GM12892 (cell line): ENCODE data around the gene PDHB.

Experiments used
- POLR2A ChIP-seq: IDR thresholded peaks from 2 replicates; pipeline ENCODE4 v1.6.1; 2011; ENCODE audit warnings: low read depth, low read length, control low read depth
- POLR2AphosphoS5 ChIP-seq: IDR thresholded peaks from 2 replicates; pipeline ENCODE4 v1.6.1; 2011; ENCODE audit warnings: low read depth, low read length, control low read depth
- TAF1 ChIP-seq: IDR thresholded peaks from 2 replicates; pipeline ENCODE4 v1.6.1; 2011; ENCODE audit warnings: low read depth, mild to moderate bottlenecking, control low read depth, low read length, borderline replicate concordance

GRCh38 chr3:58474967-58475578 lies 41.4 kb upstream of the PDHB start:
- TF ChIP-seq POLR2A = no peak
- TF ChIP-seq POLR2AphosphoS5 = no peak
- TF ChIP-seq TAF1 = no peak
